OCI-LY7 (cell line): ENCODE results near the gene MGAT1.

Experiments used
- EZH2phosphoT487 ChIP-seq: fragments of 200-600 bp; sonication (generic); IDR thresholded peaks from 2 replicates; pipeline ENCODE4 v1.6.1; 2018; ENCODE audit warnings: low read depth, borderline replicate concordance, mild to moderate bottlenecking, mixed run types, antibody characterized with exemption, low read length, moderate library complexity, mixed read lengths
- TF ChIP-seq, protein P1 (sequence below): fragments of 200-600 bp; sonication (generic); conservative IDR thresholded peaks from 2 replicates; pipeline ENCODE4 v1.5.1; 2014; ENCODE audit warnings: mild to moderate bottlenecking, antibody characterized with exemption, low read length, moderate library complexity, mixed read lengths

DNA sequence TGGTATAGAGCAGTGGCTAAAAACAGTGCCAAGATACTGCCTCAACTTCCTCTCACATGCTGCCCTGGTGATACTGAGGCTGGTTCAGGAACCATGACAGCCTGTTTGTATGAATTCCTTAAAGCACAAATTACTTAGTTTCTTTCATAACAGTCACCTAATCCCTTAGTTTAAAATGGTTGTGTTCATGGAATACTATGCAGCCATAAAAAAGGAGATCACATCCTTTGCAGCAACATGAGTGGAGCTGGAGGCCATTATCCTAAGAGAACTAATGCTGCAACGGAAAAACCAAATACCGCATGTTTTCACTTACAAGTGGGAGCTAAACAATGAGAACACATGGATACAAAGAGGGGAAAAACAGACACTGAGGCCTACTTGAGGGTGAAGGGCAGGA is 36.6 kb upstream of the MGAT1 start:
- TF ChIP-seq, protein P1, sequence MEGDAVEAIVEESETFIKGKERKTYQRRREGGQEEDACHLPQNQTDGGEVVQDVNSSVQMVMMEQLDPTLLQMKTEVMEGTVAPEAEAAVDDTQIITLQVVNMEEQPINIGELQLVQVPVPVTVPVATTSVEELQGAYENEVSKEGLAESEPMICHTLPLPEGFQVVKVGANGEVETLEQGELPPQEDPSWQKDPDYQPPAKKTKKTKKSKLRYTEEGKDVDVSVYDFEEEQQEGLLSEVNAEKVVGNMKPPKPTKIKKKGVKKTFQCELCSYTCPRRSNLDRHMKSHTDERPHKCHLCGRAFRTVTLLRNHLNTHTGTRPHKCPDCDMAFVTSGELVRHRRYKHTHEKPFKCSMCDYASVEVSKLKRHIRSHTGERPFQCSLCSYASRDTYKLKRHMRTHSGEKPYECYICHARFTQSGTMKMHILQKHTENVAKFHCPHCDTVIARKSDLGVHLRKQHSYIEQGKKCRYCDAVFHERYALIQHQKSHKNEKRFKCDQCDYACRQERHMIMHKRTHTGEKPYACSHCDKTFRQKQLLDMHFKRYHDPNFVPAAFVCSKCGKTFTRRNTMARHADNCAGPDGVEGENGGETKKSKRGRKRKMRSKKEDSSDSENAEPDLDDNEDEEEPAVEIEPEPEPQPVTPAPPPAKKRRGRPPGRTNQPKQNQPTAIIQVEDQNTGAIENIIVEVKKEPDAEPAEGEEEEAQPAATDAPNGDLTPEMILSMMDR = no peak
- TF ChIP-seq EZH2phosphoT487 = no peak
